Measurements from ENCODE around the gene P3H2.
"Not testable (repeated sequence)": the region's sequence is repeated elsewhere in the genome, so short reads cannot be mapped to it uniquely, and the experiment has no call there.

P3H2 gene

DNA sequence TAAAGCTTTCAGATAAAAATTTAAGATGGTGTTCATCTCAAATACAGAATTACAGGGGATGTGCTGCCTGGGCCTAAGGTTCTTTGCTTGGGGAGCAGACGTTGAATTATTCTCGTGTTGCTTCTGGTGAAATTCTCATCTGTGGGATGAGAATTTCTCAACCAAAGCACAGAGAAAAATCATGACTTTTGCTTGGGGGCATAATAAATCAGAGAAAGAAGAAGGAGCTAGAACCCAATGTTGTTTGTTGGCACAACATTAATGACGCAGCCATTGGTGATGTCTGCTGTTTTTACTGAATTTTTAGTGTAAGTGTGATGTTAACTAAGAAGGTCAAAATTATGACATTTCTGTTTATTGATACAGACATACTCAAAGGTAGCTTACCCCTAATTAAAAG is 35.7 kb downstream of the P3H2 start:
- no peak overlapping the region for H3K9ac ChIP-seq (ENCODE audit: low read depth, low read length, poor library complexity, severe bottlenecking)
- H3K36me3 ChIP-seq (ENCODE audit: insufficient read depth, low read length), result no peaks in the 10 kb centered on the region
- H3K27me3 ChIP-seq (ENCODE audit: insufficient read depth, low read length, poor library complexity, severe bottlenecking), result no peaks in the 10 kb centered on the region
- H3K4me1 ChIP-seq (ENCODE audit: insufficient read depth, low read length, poor library complexity, severe bottlenecking), result no peaks in the 10 kb centered on the region
- H3K9me2 ChIP-seq (replicated peaks; ENCODE audit: low read depth, low read length), result no peaks in the 10 kb centered on the region
- no peak overlapping the region for H2AFZ ChIP-seq (ENCODE audit: low read length)
- no peak for TF ChIP-seq EZH2phosphoT487 (IDR thresholded peaks at IDR 0.05; ENCODE audit: borderline replicate concordance)
- TF ChIP-seq, protein P1, sequence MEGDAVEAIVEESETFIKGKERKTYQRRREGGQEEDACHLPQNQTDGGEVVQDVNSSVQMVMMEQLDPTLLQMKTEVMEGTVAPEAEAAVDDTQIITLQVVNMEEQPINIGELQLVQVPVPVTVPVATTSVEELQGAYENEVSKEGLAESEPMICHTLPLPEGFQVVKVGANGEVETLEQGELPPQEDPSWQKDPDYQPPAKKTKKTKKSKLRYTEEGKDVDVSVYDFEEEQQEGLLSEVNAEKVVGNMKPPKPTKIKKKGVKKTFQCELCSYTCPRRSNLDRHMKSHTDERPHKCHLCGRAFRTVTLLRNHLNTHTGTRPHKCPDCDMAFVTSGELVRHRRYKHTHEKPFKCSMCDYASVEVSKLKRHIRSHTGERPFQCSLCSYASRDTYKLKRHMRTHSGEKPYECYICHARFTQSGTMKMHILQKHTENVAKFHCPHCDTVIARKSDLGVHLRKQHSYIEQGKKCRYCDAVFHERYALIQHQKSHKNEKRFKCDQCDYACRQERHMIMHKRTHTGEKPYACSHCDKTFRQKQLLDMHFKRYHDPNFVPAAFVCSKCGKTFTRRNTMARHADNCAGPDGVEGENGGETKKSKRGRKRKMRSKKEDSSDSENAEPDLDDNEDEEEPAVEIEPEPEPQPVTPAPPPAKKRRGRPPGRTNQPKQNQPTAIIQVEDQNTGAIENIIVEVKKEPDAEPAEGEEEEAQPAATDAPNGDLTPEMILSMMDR (conservative IDR thresholded peaks at IDR 0.05; ENCODE audit: low read length), result no peak
- H3F3A ChIP-seq (ENCODE audit: low read depth), result no peaks in the 10 kb centered on the region
- H3K4me3 ChIP-seq (ENCODE audit: low read length, poor library complexity, severe bottlenecking), result no peak overlapping the region
- no peaks in the 10 kb centered on the region for H3K79me2 ChIP-seq (ENCODE audit: insufficient read depth, low read length)
- H4K20me1 ChIP-seq (ENCODE audit: insufficient read depth, low read length, poor library complexity, severe bottlenecking), result no peaks in the 10 kb centered on the region
- no peaks in the 10 kb centered on the region for H3K9me3 ChIP-seq (ENCODE audit: insufficient read depth, low read depth, low read length)
- H3K4me2 ChIP-seq (ENCODE audit: low read depth, low read length, poor library complexity, severe bottlenecking), result no peak overlapping the region

DNA sequence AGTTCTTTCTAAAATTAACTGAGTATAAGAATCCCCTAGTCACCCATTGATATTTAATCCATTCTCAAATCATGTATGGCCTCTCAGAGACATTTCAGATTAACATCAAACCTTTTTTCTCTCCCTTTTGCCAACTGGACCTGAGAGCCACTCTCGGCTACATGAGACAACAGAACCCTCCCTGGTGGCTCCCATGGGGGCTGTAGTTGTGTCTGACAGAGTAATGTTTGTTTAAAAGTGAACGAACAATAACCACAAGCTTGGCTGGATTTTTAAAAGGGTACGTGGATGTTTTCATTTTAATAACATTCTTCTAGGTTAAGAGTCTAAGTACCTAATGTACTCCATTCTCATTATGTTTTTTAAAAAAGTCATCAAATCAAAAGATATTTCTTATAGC is 37.1 kb downstream of the P3H2 start:
- Histone ChIP-seq H2AFZ (ENCODE audit: low read length) (no peak overlapping the region), H3K36me3 (ENCODE audit: insufficient read depth, low read length) (no peaks in the 10 kb centered on the region), H3K4me3 (ENCODE audit: low read length, poor library complexity, severe bottlenecking) (no peak overlapping the region), H4K20me1 (ENCODE audit: insufficient read depth, low read length, poor library complexity, severe bottlenecking) (no peaks in the 10 kb centered on the region), H3K79me2 (ENCODE audit: insufficient read depth, low read length) (no peaks in the 10 kb centered on the region), H3K9ac (ENCODE audit: low read depth, low read length, poor library complexity, severe bottlenecking) (no peak overlapping the region), H3K4me1 (ENCODE audit: insufficient read depth, low read length, poor library complexity, severe bottlenecking) (no peaks in the 10 kb centered on the region), H3K9me3 (ENCODE audit: insufficient read depth, low read depth, low read length) (no peaks in the 10 kb centered on the region), H3K4me2 (ENCODE audit: low read depth, low read length, poor library complexity, severe bottlenecking) (no peak overlapping the region), H3F3A (ENCODE audit: low read depth) (no peaks in the 10 kb centered on the region), H3K27me3 (ENCODE audit: insufficient read depth, low read length, poor library complexity, severe bottlenecking) (no peaks in the 10 kb centered on the region), H3K9me2 (replicated peaks; ENCODE audit: low read depth, low read length) (no peaks in the 10 kb centered on the region)
- no peak for TF ChIP-seq EZH2phosphoT487 (IDR thresholded peaks at IDR 0.05; ENCODE audit: borderline replicate concordance)
- TF ChIP-seq, protein P1 (conservative IDR thresholded peaks at IDR 0.05; ENCODE audit: low read length), result no peak

DNA sequence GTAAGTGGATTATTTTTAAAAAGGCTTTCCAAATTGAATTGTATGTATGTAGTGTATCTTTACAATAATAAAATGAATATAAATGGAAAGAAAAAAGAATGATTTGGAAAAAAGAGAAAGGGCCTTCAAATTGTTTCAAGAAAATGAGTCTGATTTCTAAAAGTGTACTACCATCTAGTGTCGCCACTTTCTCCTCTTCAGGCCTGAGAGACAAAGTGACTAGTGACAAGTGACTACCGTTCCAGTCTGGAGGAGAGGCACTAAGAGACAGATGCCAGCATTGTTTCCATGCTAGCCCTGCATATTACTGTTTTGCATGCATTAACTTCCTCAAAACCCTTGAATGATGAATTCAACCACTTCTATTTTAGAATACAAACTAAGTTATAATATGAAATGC is 39.3 kb downstream of the P3H2 start:
- TF ChIP-seq EZH2phosphoT487 (IDR thresholded peaks at IDR 0.05; ENCODE audit: borderline replicate concordance), result no peak
- TF ChIP-seq, protein P1 (conservative IDR thresholded peaks at IDR 0.05; ENCODE audit: low read length), result no peak
- Histone ChIP-seq H2AFZ (ENCODE audit: low read length) (no peak overlapping the region), H3K9ac (ENCODE audit: low read depth, low read length, poor library complexity, severe bottlenecking) (no peak overlapping the region), H3F3A (ENCODE audit: low read depth) (no peaks in the 10 kb centered on the region), H3K4me2 (ENCODE audit: low read depth, low read length, poor library complexity, severe bottlenecking) (no peak overlapping the region), H3K9me2 (replicated peaks; ENCODE audit: low read depth, low read length) (no peaks in the 10 kb centered on the region), H3K36me3 (ENCODE audit: insufficient read depth, low read length) (no peaks in the 10 kb centered on the region), H3K79me2 (ENCODE audit: insufficient read depth, low read length) (no peaks in the 10 kb centered on the region), H3K4me3 (ENCODE audit: low read length, poor library complexity, severe bottlenecking) (no peak overlapping the region), H3K4me1 (ENCODE audit: insufficient read depth, low read length, poor library complexity, severe bottlenecking) (no peaks in the 10 kb centered on the region), H3K27me3 (ENCODE audit: insufficient read depth, low read length, poor library complexity, severe bottlenecking) (no peaks in the 10 kb centered on the region), H4K20me1 (ENCODE audit: insufficient read depth, low read length, poor library complexity, severe bottlenecking) (no peaks in the 10 kb centered on the region), H3K9me3 (ENCODE audit: insufficient read depth, low read depth, low read length) (no peaks in the 10 kb centered on the region)

DNA sequence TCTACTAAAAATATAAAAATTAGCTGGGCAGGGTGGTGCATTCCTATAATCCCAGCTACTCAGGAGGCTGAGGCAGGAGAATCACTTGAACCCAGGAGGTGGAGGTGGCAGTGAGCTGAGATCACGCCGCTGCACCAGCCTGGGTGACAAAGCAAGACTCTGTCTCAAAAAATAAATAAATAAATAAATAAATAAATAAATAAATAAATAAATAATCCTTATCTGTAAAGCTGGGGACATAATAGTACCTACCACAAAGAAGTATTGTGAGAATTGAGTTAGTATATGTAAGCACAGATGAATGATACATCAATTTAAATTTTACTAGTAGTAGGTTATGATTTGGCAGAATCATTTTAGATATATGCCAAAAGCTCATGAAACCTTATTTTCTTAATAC is 41.5 kb downstream of the P3H2 start:
- not testable (repeated sequence) for H2AFZ ChIP-seq (ENCODE audit: low read length); H3K27me3 ChIP-seq (ENCODE audit: insufficient read depth, low read length, poor library complexity, severe bottlenecking); H3F3A ChIP-seq (ENCODE audit: low read depth); H3K9me2 ChIP-seq (replicated peaks; ENCODE audit: low read depth, low read length); H3K9ac ChIP-seq (ENCODE audit: low read depth, low read length, poor library complexity, severe bottlenecking); H3K79me2 ChIP-seq (ENCODE audit: insufficient read depth, low read length); H3K36me3 ChIP-seq (ENCODE audit: insufficient read depth, low read length); H3K4me2 ChIP-seq (ENCODE audit: low read depth, low read length, poor library complexity, severe bottlenecking); H3K4me3 ChIP-seq (ENCODE audit: low read length, poor library complexity, severe bottlenecking); H3K4me1 ChIP-seq (ENCODE audit: insufficient read depth, low read length, poor library complexity, severe bottlenecking); H3K9me3 ChIP-seq (ENCODE audit: insufficient read depth, low read depth, low read length); H4K20me1 ChIP-seq (ENCODE audit: insufficient read depth, low read length, poor library complexity, severe bottlenecking)
